COLO668 (cell line): ENCODE data around the gene RIN3.

Experiments used
- DNase-seq: peaks from one replicate; lab custom pipeline; 2025; ENCODE audit not compliant: unreplicated experiment; lab: John Stamatoyannopoulos, UW

RIN3 gene

GRCh38 chr14:92484132-92484823 is 29.3 kb upstream of the RIN3 start:
- DNase-seq: no peak

GRCh38 chr14:92486881-92487280 is 26.7 kb upstream of the RIN3 start:
- DNase-seq: no peak

- no peak for DNase-seq
Measured at GRCh38 chr14:92487513-92488133, 26.0 kb upstream of the RIN3 start.

- DNase-seq: no peak
Measured at GRCh38 chr14:92489394-92490238, 24.0 kb upstream of the RIN3 start.

GRCh38 chr14:92490239-92490959 is 23.2 kb upstream of the RIN3 start:
- no peak for DNase-seq

- no peak for DNase-seq
Measured at GRCh38 chr14:92491782-92492181, 21.8 kb upstream of the RIN3 start.

- no peak for DNase-seq
Measured at GRCh38 chr14:92492258-92492657, 21.3 kb upstream of the RIN3 start.

GRCh38 chr14:92493024-92493423 is 20.6 kb upstream of the RIN3 start:
- DNase-seq: no peak

- DNase-seq: no peak
Measured at GRCh38 chr14:92493492-92493891, 20.1 kb upstream of the RIN3 start.

- no peak for DNase-seq
Measured at GRCh38 chr14:92494512-92494911, 19.1 kb upstream of the RIN3 start.

- no peak for DNase-seq
Measured at GRCh38 chr14:92495027-92495426, 18.6 kb upstream of the RIN3 start.

- DNase-seq: no peak
Measured at GRCh38 chr14:92496191-92496857, 17.3 kb upstream of the RIN3 start.

- no peak for DNase-seq
Measured at GRCh38 chr14:92497391-92497790, 16.2 kb upstream of the RIN3 start.

- no peak for DNase-seq
Measured at GRCh38 chr14:92499234-92499633, 14.3 kb upstream of the RIN3 start.

- DNase-seq: no peak
Measured at GRCh38 chr14:92500491-92500941, 13.1 kb upstream of the RIN3 start.

- DNase-seq: no peak
Measured at GRCh38 chr14:92501891-92502351, 11.7 kb upstream of the RIN3 start.

GRCh38 chr14:92502541-92503286 is 10.9 kb upstream of the RIN3 start:
- DNase-seq: no peak

- no peak for DNase-seq
Measured at GRCh38 chr14:92503756-92504491, 9.7 kb upstream of the RIN3 start.

- DNase-seq: no peak
Measured at GRCh38 chr14:92505826-92506225, 7.8 kb upstream of the RIN3 start.
